ENCODE results near the gene ZNF200.
"Not testable (repeated sequence)": the region's sequence is repeated elsewhere in the genome, so short reads cannot be mapped to it uniquely, and the experiment has no call there.

The ZNF200 gene

GRCh38 chr16:3234857-3235561 lies at the start of gene ZNF200:
TSS of gene ZNF200 (minus strand) at chr16:3235158. CDS start at chr16:3233755, 1,403 bp downstream.
- peak; percentile 97 for DNase-seq (ENCODE audit: low read depth, low spot score)

GRCh38 chr16:3283543-3284447 lies 48.8 kb upstream of the ZNF200 start:
- no peak for DNase-seq (ENCODE audit: low read depth, low spot score)

- peak; percentile 99 for DNase-seq (ENCODE audit: low read depth, low spot score)
These were observed 48.0 kb upstream of the ZNF200 start, which contains the start of gene ZNF263 for GRCh38 chr16:3282730-3283542. TSS of gene ZNF263 (plus strand) at chr16:3283491. CDS start at chr16:3283819, 328 bp downstream.

GRCh38 chr16:3282103-3282729 lies 47.3 kb upstream of the ZNF200 start:
- peak; percentile 91 for DNase-seq (ENCODE audit: low read depth, low spot score)

GRCh38 chr16:3281222-3281820 lies 46.4 kb upstream of the ZNF200 start:
- DNase-seq (ENCODE audit: low read depth, low spot score) = no peak

- DNase-seq (ENCODE audit: low read depth, low spot score) = no peak
These were observed 41.7 kb upstream of the ZNF200 start for GRCh38 chr16:3276679-3277078.

GRCh38 chr16:3274947-3275346 lies 40.0 kb upstream of the ZNF200 start:
- no peak for DNase-seq (ENCODE audit: low read depth, low spot score)

- no peak for DNase-seq (ENCODE audit: low read depth, low spot score)
These were observed 39.5 kb upstream of the ZNF200 start for GRCh38 chr16:3274490-3274889.

- not testable (repeated sequence) for DNase-seq (ENCODE audit: low read depth, low spot score)
These were observed 36.3 kb upstream of the ZNF200 start for GRCh38 chr16:3271281-3271680.

GRCh38 chr16:3270718-3271117 lies 35.8 kb upstream of the ZNF200 start:
- not testable (repeated sequence) for DNase-seq (ENCODE audit: low read depth, low spot score)

- no peak for DNase-seq (ENCODE audit: low read depth, low spot score)
These were observed 33.3 kb upstream of the ZNF200 start for GRCh38 chr16:3268294-3268693.

- peak; percentile 21 for DNase-seq (ENCODE audit: low read depth, low spot score)
These were observed 32.0 kb upstream of the ZNF200 start for GRCh38 chr16:3266873-3267537.

- peak; percentile 99 for DNase-seq (ENCODE audit: low read depth, low spot score)
These were observed 29.4 kb upstream of the ZNF200 start for GRCh38 chr16:3264137-3265036.

- DNase-seq (ENCODE audit: low read depth, low spot score) = no peak
These were observed 27.6 kb upstream of the ZNF200 start for GRCh38 chr16:3262517-3262916.

GRCh38 chr16:3259836-3260235 lies 24.9 kb upstream of the ZNF200 start:
- no peak for DNase-seq (ENCODE audit: low read depth, low spot score)

- no peak for DNase-seq (ENCODE audit: low read depth, low spot score)
These were observed 22.0 kb upstream of the ZNF200 start for GRCh38 chr16:3256866-3257465.

- no peak for DNase-seq (ENCODE audit: low read depth, low spot score)
These were observed 21.3 kb upstream of the ZNF200 start, which contains the start of gene MEFV for GRCh38 chr16:3256146-3256865. TSS of gene MEFV (minus strand) at chr16:3256633. CDS start at chr16:3256587, 46 bp downstream.

GRCh38 chr16:3254309-3254708 lies 19.4 kb upstream of the ZNF200 start:
- DNase-seq (ENCODE audit: low read depth, low spot score) = no peak
